Neural progenitor cell (in vitro differentiated cells): ENCODE data around the gene DNMT3A. TPM values are rescaled to one million over a fixed set of nuclear protein-coding genes. Genes with fewer than 3 reads are reported as not detected.

Experiments used
- DNase-seq: peaks from one replicate; pipeline ENCODE4 v3.0.0-alpha.2; 2016; ENCODE audit warnings: low spot score
- H2AFZ ChIP-seq: fragments of 200-600 bp; sonication (generic); replicated peaks from 2 replicates; pipeline ENCODE4 v1.6.1; 2016; ENCODE audit warnings: antibody characterized with exemption
- H3F3A ChIP-seq: fragments of 200-600 bp; sonication (generic); 2 replicates; pipeline ENCODE4 v1.6.1; 2016; ENCODE audit warnings: antibody characterized with exemption, low read depth
- H3K27ac ChIP-seq: fragments of 200-600 bp; sonication (generic); 2 replicates; pipeline ENCODE4 v1.5.1; 2016; ENCODE audit warnings: mild to moderate bottlenecking
- H3K27me3 ChIP-seq: fragments of 200-600 bp; sonication (generic); 2 replicates; pipeline ENCODE4 v1.6.1; 2016; ENCODE audit warnings: mild to moderate bottlenecking, moderate library complexity
- H3K36me3 ChIP-seq: fragments of 200-600 bp; sonication (generic); 2 replicates; pipeline ENCODE4 v1.5.1; 2016
- H3K4me1 ChIP-seq: fragments of 200-600 bp; sonication (generic); 2 replicates; pipeline ENCODE4 v1.6.1; 2016; ENCODE audit warnings: mixed run types
- H3K4me2 ChIP-seq: fragments of 200-600 bp; sonication (generic); 2 replicates; pipeline ENCODE4 v1.6.1; 2016
- H3K4me3 ChIP-seq: fragments of 200-600 bp; sonication (generic); 2 replicates; pipeline ENCODE4 v1.5.1; 2016
- H3K79me2 ChIP-seq: fragments of 200-600 bp; sonication (generic); 2 replicates; pipeline ENCODE4 v1.6.1; 2016; ENCODE audit warnings: low read depth
- H3K9ac ChIP-seq: fragments of 200-600 bp; sonication (generic); 2 replicates; pipeline ENCODE4 v1.6.1; 2016
- H3K9me3 ChIP-seq: fragments of 200-600 bp; sonication (generic); 2 replicates; pipeline ENCODE4 v1.5.1; 2016; ENCODE audit warnings: low read depth
- H4K20me1 ChIP-seq: fragments of 200-600 bp; sonication (generic); 2 replicates; pipeline ENCODE4 v1.6.1; 2016; ENCODE audit warnings: low read depth
- H3K27ac Mint-ChIP-seq: 3 replicates; pipeline ENCODE4 v1.8.0; 2021; ENCODE audit warnings: mixed read lengths
- H3K27me3 Mint-ChIP-seq: 2 replicates; pipeline ENCODE4 v1.8.0; 2022; ENCODE audit warnings: low read depth, mild to moderate bottlenecking, inconsistent platforms, moderate library complexity, mixed read lengths; ENCODE audit not compliant: insufficient read depth
- H3K36me3 Mint-ChIP-seq: 3 replicates; pipeline ENCODE4 v1.8.0; 2021; ENCODE audit warnings: mixed read lengths
- H3K4me1 Mint-ChIP-seq: 3 replicates; pipeline ENCODE4 v1.8.0; 2021; ENCODE audit warnings: mixed read lengths
- H3K4me3 Mint-ChIP-seq: 3 replicates; pipeline ENCODE4 v1.8.0; 2021; ENCODE audit warnings: mild to moderate bottlenecking, moderate library complexity, mixed read lengths
- H3K9me3 Mint-ChIP-seq: 3 replicates; pipeline ENCODE4 v1.8.0; 2020; ENCODE audit warnings: mixed read lengths
- CTCF ChIP-seq: fragments of 200-600 bp; sonication (generic); IDR thresholded peaks from 2 replicates; pipeline ENCODE4 v1.5.1; 2017; ENCODE audit warnings: antibody characterized with exemption, mild to moderate bottlenecking
- EZH2 ChIP-seq: fragments of 200-600 bp; sonication (generic); IDR thresholded peaks from 2 replicates; pipeline ENCODE4 v1.6.1; 2017; ENCODE audit warnings: antibody characterized with exemption, mild to moderate bottlenecking, moderate library complexity
- EZH2phosphoT487 ChIP-seq: fragments of 200-600 bp; sonication (generic); IDR thresholded peaks from 2 replicates; pipeline ENCODE4 v1.6.1; 2017; ENCODE audit warnings: antibody characterized with exemption
- total RNA-seq: library from RNA; depleted of rRNA; stranded (reverse); fragments of >200 nt; gene quantifications from 2 replicates; pipeline ENCODE4 v1.2.3, GENCODE V29; 2015; ENCODE audit warnings: low replicate concordance

Gene DNMT3A
- total RNA-seq, 1 donor from 2014 or later: 46.5 TPM

DNA sequence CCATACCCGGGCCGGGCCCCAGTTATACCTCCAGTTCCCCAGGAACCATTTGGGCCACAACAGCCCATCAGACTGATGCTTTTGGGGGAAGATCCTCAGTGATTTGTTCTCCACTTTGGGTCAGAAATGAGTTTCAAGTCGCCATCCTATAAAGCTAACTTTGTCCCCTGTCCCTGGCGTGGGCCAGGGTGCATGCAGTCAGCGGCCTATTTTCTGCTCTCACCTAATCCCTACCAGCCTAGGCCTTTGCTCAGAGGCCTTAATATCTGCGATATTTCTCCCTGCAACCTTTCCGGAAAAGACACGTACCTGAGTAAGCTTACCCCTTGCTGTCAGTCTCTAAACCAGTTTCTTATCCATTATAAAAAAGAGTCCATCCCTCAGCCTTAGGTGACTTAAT is 7.2 kb downstream of the DNMT3A start:
- Mint-ChIP-seq H3K27me3 (peaks cover 27% of the 10 kb centered on the region), H3K27ac (no peak overlapping the region), H3K4me1 (peaks cover 45% of the 10 kb centered on the region), H3K36me3 (peaks cover 3% of the 10 kb centered on the region), H3K9me3 (no peaks in the 10 kb centered on the region), H3K4me3 (no peak overlapping the region)
- no peak overlapping the region for H3K27ac ChIP-seq
- H3K4me1 ChIP-seq: peaks cover 12% of the 10 kb centered on the region
- H3F3A ChIP-seq: peaks cover 15% of the 10 kb centered on the region
- no peaks in the 10 kb centered on the region for H3K9me3 ChIP-seq
- H2AFZ ChIP-seq: no peak overlapping the region
- H4K20me1 ChIP-seq: peaks cover 17% of the 10 kb centered on the region
- H3K9ac ChIP-seq: no peak overlapping the region
- no peak for TF ChIP-seq EZH2
- no peak for TF ChIP-seq EZH2phosphoT487
- TF ChIP-seq CTCF: no peak
- H3K4me2 ChIP-seq: no peak overlapping the region
- H3K36me3 ChIP-seq: no peaks in the 10 kb centered on the region
- H3K27me3 ChIP-seq: peaks cover 53% of the 10 kb centered on the region
- no peaks in the 10 kb centered on the region for H3K79me2 ChIP-seq
- no peak overlapping the region for H3K4me3 ChIP-seq
- no peak for DNase-seq

DNA sequence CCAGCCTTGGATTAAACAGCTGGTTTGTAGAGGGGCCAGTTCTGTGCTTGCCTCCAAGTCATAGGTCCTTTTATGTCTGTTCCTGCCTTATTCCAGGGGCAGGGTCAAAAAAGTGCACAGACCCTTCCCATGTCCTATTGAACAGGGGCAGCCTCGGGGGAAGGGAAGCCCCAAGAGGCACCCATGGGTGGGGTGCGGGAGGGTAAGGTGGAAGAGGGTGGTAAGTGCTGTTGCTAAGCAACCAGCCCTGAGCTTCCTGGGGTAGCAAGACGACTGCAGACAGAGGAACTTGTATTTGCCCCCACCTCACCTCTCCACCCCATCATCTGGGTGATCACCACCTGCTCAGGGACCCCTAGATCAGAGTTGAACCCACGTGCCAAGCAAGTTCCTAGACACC is 7.7 kb downstream of the DNMT3A start:
- no peak overlapping the region for H3K27ac Mint-ChIP-seq
- no peak overlapping the region for H3K4me3 ChIP-seq
- H2AFZ ChIP-seq: no peak overlapping the region
- no peak overlapping the region for H3K9ac ChIP-seq
- peaks cover 27% of the 10 kb centered on the region for H3K27me3 Mint-ChIP-seq
- no peaks in the 10 kb centered on the region for H3K9me3 ChIP-seq
- no peaks in the 10 kb centered on the region for H3K9me3 Mint-ChIP-seq
- no peak overlapping the region for H3K4me2 ChIP-seq
- no peaks in the 10 kb centered on the region for H3K36me3 ChIP-seq
- H3K27ac ChIP-seq: no peak overlapping the region
- H3K79me2 ChIP-seq: no peaks in the 10 kb centered on the region
- peaks cover 12% of the 10 kb centered on the region for H3K4me1 ChIP-seq
- no peak for DNase-seq
- H3F3A ChIP-seq: peaks cover 10% of the 10 kb centered on the region
- peaks cover 48% of the 10 kb centered on the region for H3K27me3 ChIP-seq
- H3K4me1 Mint-ChIP-seq: peaks cover 43% of the 10 kb centered on the region
- no peak overlapping the region for H3K4me3 Mint-ChIP-seq
- peaks cover 13% of the 10 kb centered on the region for H4K20me1 ChIP-seq
- TF ChIP-seq EZH2phosphoT487 (no peak), CTCF (no peak), EZH2 (no peak)
- peaks cover 3% of the 10 kb centered on the region for H3K36me3 Mint-ChIP-seq

GRCh38 chr2:25332571-25332970 is 9.2 kb downstream of the DNMT3A start:
- DNase-seq: no peak
- Histone ChIP-seq H3F3A (no peaks in the 10 kb centered on the region), H3K4me1 (peaks cover 12% of the 10 kb centered on the region), H4K20me1 (peaks cover 13% of the 10 kb centered on the region), H2AFZ (no peak overlapping the region), H3K4me2 (no peak overlapping the region), H3K36me3 (no peaks in the 10 kb centered on the region), H3K79me2 (no peaks in the 10 kb centered on the region), H3K27ac (no peak overlapping the region), H3K9me3 (no peaks in the 10 kb centered on the region), H3K27me3 (peaks cover 34% of the 10 kb centered on the region), H3K9ac (no peak overlapping the region), H3K4me3 (no peak overlapping the region)
- no peak overlapping the region for H3K27ac Mint-ChIP-seq
- H3K36me3 Mint-ChIP-seq: peaks cover 6% of the 10 kb centered on the region
- H3K9me3 Mint-ChIP-seq: peaks cover 4% of the 10 kb centered on the region
- peaks cover 37% of the 10 kb centered on the region for H3K4me1 Mint-ChIP-seq
- peaks cover 19% of the 10 kb centered on the region for H3K27me3 Mint-ChIP-seq
- H3K4me3 Mint-ChIP-seq: no peak overlapping the region
- TF ChIP-seq CTCF: no peak
- TF ChIP-seq EZH2: no peak
- TF ChIP-seq EZH2phosphoT487: no peak
